ENCODE results near the gene C14orf180. TPM values are rescaled to one million over a fixed set of nuclear protein-coding genes. Genes with fewer than 3 reads are reported as not detected.

The C14orf180 gene
- total RNA-seq, 1 experiment from 2014 or later = not detected

- no peaks in the 10 kb centered on the region for H3K9me3 ChIP-seq (ENCODE audit: control insufficient read depth, insufficient read depth, low read depth, low read length)
- no TSS peak for BruUV-seq (replicated peaks)
- no peaks in the 10 kb centered on the region; the same call in 1 of the 2 replicates for H3K27me3 ChIP-seq (ENCODE audit: control insufficient read depth, insufficient read depth, low read length)
- in situ Hi-C loops (cut with HindIII; ENCODE audit: low pct_unique_long_range_greater_than_20kb, low sequenced_read_pairs) (no loop called here), intact Hi-C loops (cut with micrococcal nuclease; ENCODE audit: unreplicated experiment) (loop anchor here (10.0 kb wide), 1 partner anchor 486 kb away; no protein-coding TSS in a partner anchor)
- no peak overlapping the region for H3K27ac ChIP-seq (ENCODE audit: low read length)
- TF ChIP-seq POLR2AphosphoS5 (IDR thresholded peaks at IDR 0.05; ENCODE audit: low read depth, low read length) (no peak), CTCF (IDR thresholded peaks at IDR 0.05) (no peak), SIN3A (IDR thresholded peaks at IDR 0.05; ENCODE audit: borderline replicate concordance, insufficient read depth, low read depth, low read length) (no peak), TCF7L2 (IDR thresholded peaks at IDR 0.05; ENCODE audit: low read depth, low read length) (no peak), REST (IDR thresholded peaks at IDR 0.05; ENCODE audit: insufficient read depth in 1 of 2, low read depth in 2 of 2, low read length in 1 of 2) (no peak)
- ChIA-PET CTCF (interaction anchor here (0.6 kb wide), 1 partner anchor 406 kb away, joined by 3 read pairs; no protein-coding TSS in a partner anchor), POLR2A (no interaction called here)
- peaks cover 3% of the 10 kb centered on the region for H3K4me1 ChIP-seq (ENCODE audit: control insufficient read depth, insufficient read depth, low read length)
- H3K4me3 ChIP-seq (ENCODE audit: low read depth in 2 of 2, low read length in 2 of 2) = no peak overlapping the region
- H3K36me3 ChIP-seq (ENCODE audit: control insufficient read depth, insufficient read depth, low read length) = no peaks in the 10 kb centered on the region
- ATAC-seq = no peak
- DNase-seq (ENCODE audit: low read depth, low spot score) = no peak
Observed at GRCh38 chr14:104560586-104560945, 19.0 kb upstream of the C14orf180 start.

GRCh38 chr14:104561124-104561557 is 18.4 kb upstream of the C14orf180 start:
- Histone ChIP-seq H3K4me3 (ENCODE audit: low read depth in 2 of 2, low read length in 2 of 2) (no peak overlapping the region), H3K27ac (ENCODE audit: low read length) (no peak overlapping the region), H3K36me3 (ENCODE audit: control insufficient read depth, insufficient read depth, low read length) (no peaks in the 10 kb centered on the region), H3K9me3 (ENCODE audit: control insufficient read depth, insufficient read depth, low read depth, low read length) (no peaks in the 10 kb centered on the region), H3K4me1 (ENCODE audit: control insufficient read depth, insufficient read depth, low read length) (peaks cover 4% of the 10 kb centered on the region), H3K27me3 (ENCODE audit: control insufficient read depth, insufficient read depth, low read length) (no peaks in the 10 kb centered on the region)
- TF ChIP-seq POLR2AphosphoS5 (IDR thresholded peaks at IDR 0.05; ENCODE audit: low read depth, low read length) (no peak), CTCF (IDR thresholded peaks at IDR 0.05) (no peak), SIN3A (IDR thresholded peaks at IDR 0.05; ENCODE audit: borderline replicate concordance, insufficient read depth, low read depth, low read length) (no peak), TCF7L2 (IDR thresholded peaks at IDR 0.05; ENCODE audit: low read depth, low read length) (no peak), REST (IDR thresholded peaks at IDR 0.05; ENCODE audit: insufficient read depth in 1 of 2, low read depth in 2 of 2, low read length in 1 of 2) (no peak)
- POLR2A ChIA-PET = no interaction called here
- DNase-seq (ENCODE audit: low read depth, low spot score) (no peak), ATAC-seq (no peak)
- in situ Hi-C loops (cut with HindIII; ENCODE audit: low pct_unique_long_range_greater_than_20kb, low sequenced_read_pairs) = no loop called here
- CTCF ChIA-PET = interaction anchor here (0.6 kb wide), 1 partner anchor 407 kb away, joined by 3 read pairs; no protein-coding TSS in a partner anchor
- intact Hi-C loops (cut with micrococcal nuclease; ENCODE audit: unreplicated experiment) = loop anchor here (10.0 kb wide), 1 partner anchor 486 kb away; no protein-coding TSS in a partner anchor
- no TSS peak for BruUV-seq (replicated peaks)
